ENCODE results near the gene NR4A3. TPM values are rescaled to one million over a fixed set of nuclear protein-coding genes. Genes with fewer than 3 reads are reported as not detected.
A peak's percentile ranks its signal among the peaks of the same experiment; 100 is the strongest.

Gene NR4A3
- total and polyA plus RNA-seq, 2 of the 13 experiments (the other 11 are each of a cell fraction or from before 2014, with no cell fraction given) = 0.02 to 0.09 TPM

- in situ Hi-C loops (cut with HindIII; ENCODE audit: extremely low pct_ligation_motif_present, low pct_unique_long_range_greater_than_20kb) = no loop called here
- ChIA-PET POLR2A (no interaction called here), CTCF (ENCODE audit: low intra/inter-chr PET ratio, low total read pairs) (no interaction called here)
- Histone ChIP-seq H3K79me2 (ENCODE audit: insufficient read depth, low read length) (no peaks in the 10 kb centered on the region), H3K4me2 (ENCODE audit: low read depth, low read length) (no peak overlapping the region), H3K9me3 (ENCODE audit: low read length) (no peaks in the 10 kb centered on the region), H3K4me3 (replicated peaks in 1 of 3; ENCODE audit: insufficient read depth in 1 of 3, low read depth in 2 of 3, low read length in 3 of 3) (no peak overlapping the region), H3K27me3 (ENCODE audit: control insufficient read depth in 1 of 2, insufficient read depth in 2 of 2, low read length in 2 of 2) (peaks cover 0 to 13% of the 10 kb centered on the region in 2 experiments; a peak in 1 of 5 replicates), H3K36me3 (replicated peaks in 1 of 2; ENCODE audit: control insufficient read depth in 1 of 2, insufficient read depth in 2 of 2, low read length in 2 of 2) (no peaks in the 10 kb centered on the region), H3K27ac (ENCODE audit: extremely low read length, insufficient read depth, low read length) (no peak overlapping the region), H2AFZ (ENCODE audit: low read length) (no peak overlapping the region), H3K4me1 (ENCODE audit: insufficient read depth, low read length) (no peaks in the 10 kb centered on the region), H4K20me1 (ENCODE audit: insufficient read depth, low read length) (no peaks in the 10 kb centered on the region), H3K9ac (ENCODE audit: insufficient read depth, low read depth, low read length) (no peak overlapping the region)
- no TSS peak for BruUV-seq (replicated peaks)
- intact Hi-C loops (cut with micrococcal nuclease; ENCODE audit: unreplicated experiment) = no loop called here
- FAIRE-seq = no peak
- ATAC-seq = no peak
- DNase-seq (ENCODE audit: low spot score) = no peak
- TF ChIP-seq ATF7-NPFF (CRISPR knock-in tag; IDR thresholded peaks at IDR 0.05; ENCODE audit: low read depth) = no peak
- no peak for TF ChIP-seq SMARCC2 (IDR thresholded peaks at IDR 0.05)
- no peak for TF ChIP-seq ZNF275 (CRISPR knock-in tag; IDR thresholded peaks at IDR 0.05; ENCODE audit: borderline replicate concordance)
- no peak for TF ChIP-seq ZFP36L1 (CRISPR knock-in tag; IDR thresholded peaks at IDR 0.05)
- TF ChIP-seq ZXDC (CRISPR knock-in tag; IDR thresholded peaks at IDR 0.05) = no peak
- peak; percentile 82; the same call in 1 of the 2 replicates for TF ChIP-seq RFX5 (IDR thresholded peaks at IDR 0.05; ENCODE audit: low read depth, low read length)
- 20% methylated on average over 4 of the region's 4 CpGs for WGBS (ENCODE audit: low lambda C conversion rate)
These were observed 12.1 kb downstream of the NR4A3 start for GRCh38 chr9:99833735-99834134.

All from HepG2 (cell line).